Esophagus (tissue), 2 donors: ENCODE data around the gene FBXW8. TPM values are rescaled to one million over a fixed set of nuclear protein-coding genes. Genes with fewer than 3 reads are reported as not detected.

Experiments used
- H3K27ac ChIP-seq, 2 donors: one replicate each; pipeline ENCODE4 v1.5.1; 2013; ENCODE audit warnings: low read depth in 2 of 2, mild to moderate bottlenecking in 2 of 2, inconsistent platforms in 1 of 2, low read length in 1 of 2, moderate library complexity in 1 of 2
- H3K27me3 ChIP-seq, 2 donors: one replicate each; pipeline ENCODE4 v1.6.1; 2013; ENCODE audit warnings: low read length in 2 of 2, control low read depth in 1 of 2, mild to moderate bottlenecking in 1 of 2; ENCODE audit not compliant: insufficient read depth in 2 of 2, control insufficient read depth in 1 of 2
- H3K36me3 ChIP-seq, 2 donors: one replicate each; pipeline ENCODE4 v1.6.1; 2013; ENCODE audit warnings: low read length in 1 of 2; ENCODE audit not compliant: control insufficient read depth in 2 of 2, insufficient read depth in 2 of 2
- H3K4me1 ChIP-seq, 2 donors: one replicate each; pipeline ENCODE4 v1.6.1; 2013; ENCODE audit warnings: low read length in 1 of 2; ENCODE audit not compliant: control insufficient read depth in 2 of 2, insufficient read depth in 2 of 2
- H3K4me3 ChIP-seq, 2 donors: one replicate each; pipeline ENCODE4 v1.5.1; 2013; ENCODE audit warnings: low read length in 2 of 2, mild to moderate bottlenecking in 2 of 2, low read depth in 1 of 2, moderate library complexity in 1 of 2
- H3K9me3 ChIP-seq, 2 donors: one replicate each; pipeline ENCODE4 v1.6.1; 2013; ENCODE audit warnings: mild to moderate bottlenecking in 2 of 2, low read depth in 1 of 2, low read length in 1 of 2, moderate library complexity in 1 of 2; ENCODE audit not compliant: control insufficient read depth in 2 of 2, insufficient read depth in 1 of 2
- WGBS, 2 donors: extraction: QIAGEN DNeasy Blood & Tissue Kit; methylation state at CpG; one replicate each; pipeline ENCODE4 v1.1.7; 2013; 5-methylcytosine and 5-hydroxymethylcytosine counted together
- polyA plus RNA-seq, 2 donors: library from polyadenylated mRNA; stranded (reverse); fragments of 200-250 nt; gene quantifications; one replicate each; pipeline ENCODE4 v1.2.3, GENCODE V29; 2013
- donor health status: healthy with polysubstance abuse.
- donor health status: Bipolar disorder and iron deficiency.

Gene FBXW8
- polyA plus RNA-seq, 2 donors: 2.7 to 3.7 TPM

DNA sequence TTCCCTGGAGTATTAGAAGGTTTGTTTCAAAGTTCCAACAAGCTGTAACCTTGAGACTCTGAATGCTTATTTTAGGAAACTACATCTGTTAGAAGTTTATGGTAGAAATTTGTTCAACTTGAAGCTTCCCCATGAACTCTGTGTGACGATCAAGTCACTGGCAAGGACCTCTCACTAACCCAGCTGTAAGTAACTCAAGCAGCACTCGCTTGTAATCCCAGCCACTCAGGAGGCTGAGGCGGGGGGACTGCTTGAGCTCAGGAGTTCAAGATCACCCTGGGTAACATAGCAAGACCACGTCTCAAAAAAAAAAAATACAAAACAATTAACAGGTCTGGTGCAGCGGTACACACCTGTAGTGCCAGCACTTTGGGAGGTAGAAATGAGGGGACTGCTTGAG, 162.9 kb downstream of the FBXW8 start:
- no peaks in the 10 kb centered on the region for H3K36me3 ChIP-seq
- H3K4me3 ChIP-seq: no peak overlapping the region
- WGBS, 2 donors: 73% methylated on average over 5 of the region's 5 CpGs
- H3K27me3 ChIP-seq: no peaks in the 10 kb centered on the region
- no peaks in the 10 kb centered on the region for H3K9me3 ChIP-seq
- H3K4me1 ChIP-seq: no peaks in the 10 kb centered on the region
- no peak overlapping the region for H3K27ac ChIP-seq

GRCh38 chr12:117076410-117077372, 165.9 kb downstream of the FBXW8 start:
- H3K4me1 ChIP-seq: no peaks in the 10 kb centered on the region
- no peak overlapping the region for H3K27ac ChIP-seq
- H3K9me3 ChIP-seq: no peaks in the 10 kb centered on the region
- H3K4me3 ChIP-seq: no peak overlapping the region
- no peaks in the 10 kb centered on the region for H3K27me3 ChIP-seq
- 85% methylated on average over 24 of the region's 24 CpGs for WGBS, 2 donors
- no peaks in the 10 kb centered on the region for H3K36me3 ChIP-seq

- no peaks in the 10 kb centered on the region for H3K36me3 ChIP-seq
- H3K9me3 ChIP-seq: peaks cover 0 to 2% of the 10 kb centered on the region in 2 donors
- no peak overlapping the region for H3K4me3 ChIP-seq
- WGBS, 2 donors: 95 to 98% methylated on average over 4 of the region's 4 CpGs
- no peaks in the 10 kb centered on the region for H3K27me3 ChIP-seq
- no peak overlapping the region for H3K27ac ChIP-seq
- no peaks in the 10 kb centered on the region for H3K4me1 ChIP-seq
These were observed 168.7 kb downstream of the FBXW8 start for GRCh38 chr12:117079487-117079886.

- H3K9me3 ChIP-seq: peaks cover 0 to 2% of the 10 kb centered on the region in 2 donors
- WGBS, 2 donors: 61% methylated on average over 6 of the region's 6 CpGs
- no peak overlapping the region for H3K27ac ChIP-seq
These were observed 170.0 kb downstream of the FBXW8 start for GRCh38 chr12:117080661-117081144.

More at GRCh38 chr12:117080661-117081144, 170.0 kb downstream of the FBXW8 start:
- H3K36me3 ChIP-seq: no peaks in the 10 kb centered on the region
- no peaks in the 10 kb centered on the region for H3K27me3 ChIP-seq
- no peak overlapping the region for H3K4me3 ChIP-seq
- H3K4me1 ChIP-seq: no peaks in the 10 kb centered on the region

Other genes starting within 250 kb of the FBXW8 start
- 10 to 100 TPM in 1 of 2 donors, 1 to 10 TPM in 1; 7.8 to 10.1 TPM for gene SPRING1, start 172.9 kb upstream of the FBXW8 start, polyA plus RNA-seq
- under 1 TPM; 0.09 to 0.28 TPM for gene RNFT2, start 172.6 kb upstream of the FBXW8 start, polyA plus RNA-seq
- under 1 TPM; 0.18 to 0.20 TPM for gene HRK, start 29.5 kb upstream of the FBXW8 start, polyA plus RNA-seq
- 1 to 10 TPM in 1 of 2 donors, under 1 TPM in 1; 0.51 to 2.0 TPM for gene TESC, start 188.5 kb downstream of the FBXW8 start, polyA plus RNA-seq